Measurements from ENCODE around the gene GGA1. TPM values are rescaled to one million over a fixed set of nuclear protein-coding genes. Genes with fewer than 3 reads are reported as not detected.
"Not testable (repeated sequence)": the region's sequence is repeated elsewhere in the genome, so short reads cannot be mapped to it uniquely, and the experiment has no call there.

GGA1 gene
- total RNA-seq, 1 donor from 2014 or later: 32.0 TPM

GRCh38 chr22:37609240-37610152, 862 bp downstream of the GGA1 start:
- no peak for DNase-seq

- DNase-seq: not testable (repeated sequence)
Measured at GRCh38 chr22:37610153-37610475, 1.5 kb downstream of the GGA1 start.

- DNase-seq: no peak
Measured at GRCh38 chr22:37610480-37611129, 2.0 kb downstream of the GGA1 start.

GRCh38 chr22:37611207-37611606, 2.6 kb downstream of the GGA1 start:
- DNase-seq: no peak

- DNase-seq: no peak
Measured at GRCh38 chr22:37616201-37617083, 7.8 kb downstream of the GGA1 start.

- no peak for DNase-seq
Measured at GRCh38 chr22:37617431-37617830, 8.8 kb downstream of the GGA1 start.

- DNase-seq: no peak
Measured at GRCh38 chr22:37618072-37618656, 9.5 kb downstream of the GGA1 start.

GRCh38 chr22:37618674-37619073, 10.0 kb downstream of the GGA1 start:
- no peak for DNase-seq

GRCh38 chr22:37619991-37620390, 11.4 kb downstream of the GGA1 start:
- no peak for DNase-seq

GRCh38 chr22:37621352-37621860, 12.8 kb downstream of the GGA1 start:
- no peak for DNase-seq

GRCh38 chr22:37623075-37624016, 14.7 kb downstream of the GGA1 start:
- DNase-seq: no peak

GRCh38 chr22:37624017-37624365, 15.4 kb downstream of the GGA1 start:
- no peak for DNase-seq

GRCh38 chr22:37624876-37625275, 16.2 kb downstream of the GGA1 start:
- no peak for DNase-seq

- DNase-seq: no peak
Measured at GRCh38 chr22:37625737-37626136, 17.1 kb downstream of the GGA1 start.

GRCh38 chr22:37626144-37626543, 17.5 kb downstream of the GGA1 start:
- no peak for DNase-seq

- no peak for DNase-seq
Measured at GRCh38 chr22:37626556-37627075, 18.0 kb downstream of the GGA1 start.

- no peak for DNase-seq
Measured at GRCh38 chr22:37627121-37627520, 18.5 kb downstream of the GGA1 start.

- DNase-seq: no peak
Measured at GRCh38 chr22:37627545-37627944, 18.9 kb downstream of the GGA1 start.

- DNase-seq: no peak
Measured at GRCh38 chr22:37628830-37629229, 20.2 kb downstream of the GGA1 start.

GRCh38 chr22:37629928-37630327, 21.3 kb downstream of the GGA1 start:
- no peak for DNase-seq
